WERI-Rb-1 (cell line): ENCODE data around the gene FAT1.

Experiments
- DNase-seq: peaks from one replicate; pipeline ENCODE4 v3.0.0-alpha.2; 2020
- H3K27ac ChIP-seq: fragments of 250-450 bp; sonication (Bioruptor Pico); 2 replicates; pipeline ENCODE4 v1.5.1; 2020; ENCODE audit warnings: mild to moderate bottlenecking, moderate library complexity
- H3K27me3 ChIP-seq: fragments of 250-450 bp; sonication (Bioruptor Pico); 2 replicates; pipeline ENCODE4 v1.5.1; 2021; ENCODE audit warnings: mild to moderate bottlenecking, low read depth, moderate library complexity; ENCODE audit not compliant: insufficient read depth, severe bottlenecking
- H3K36me3 ChIP-seq: fragments of 250-450 bp; sonication (Bioruptor Pico); 2 replicates; pipeline ENCODE4 v1.5.1; 2020; ENCODE audit warnings: mild to moderate bottlenecking, moderate library complexity
- H3K4me3 ChIP-seq: 2 replicates; pipeline ENCODE4 v1.5.1; 2011; ENCODE audit warnings: low read depth, mild to moderate bottlenecking, control low read depth, low read length
- H3K9me3 ChIP-seq: fragments of 250-450 bp; sonication (Bioruptor Pico); 2 replicates; pipeline ENCODE4 v1.5.1; 2021; ENCODE audit warnings: mild to moderate bottlenecking, moderate library complexity; ENCODE audit not compliant: severe bottlenecking
- TF ChIP-seq, protein P1 (sequence below): IDR thresholded peaks from 2 replicates; pipeline ENCODE4 v1.5.1; 2011; ENCODE audit warnings: low read depth, mild to moderate bottlenecking, control low read depth, inconsistent platforms, low read length

Gene FAT1

GRCh38 chr4:186643501-186644310 is 80.0 kb downstream of the FAT1 start:
- no peaks in the 10 kb centered on the region for H3K9me3 ChIP-seq
- no peak overlapping the region for H3K4me3 ChIP-seq
- no peaks in the 10 kb centered on the region for H3K36me3 ChIP-seq
- no peak overlapping the region for H3K27ac ChIP-seq
- H3K27me3 ChIP-seq = peaks cover 90% of the 10 kb centered on the region
- TF ChIP-seq, protein P1, sequence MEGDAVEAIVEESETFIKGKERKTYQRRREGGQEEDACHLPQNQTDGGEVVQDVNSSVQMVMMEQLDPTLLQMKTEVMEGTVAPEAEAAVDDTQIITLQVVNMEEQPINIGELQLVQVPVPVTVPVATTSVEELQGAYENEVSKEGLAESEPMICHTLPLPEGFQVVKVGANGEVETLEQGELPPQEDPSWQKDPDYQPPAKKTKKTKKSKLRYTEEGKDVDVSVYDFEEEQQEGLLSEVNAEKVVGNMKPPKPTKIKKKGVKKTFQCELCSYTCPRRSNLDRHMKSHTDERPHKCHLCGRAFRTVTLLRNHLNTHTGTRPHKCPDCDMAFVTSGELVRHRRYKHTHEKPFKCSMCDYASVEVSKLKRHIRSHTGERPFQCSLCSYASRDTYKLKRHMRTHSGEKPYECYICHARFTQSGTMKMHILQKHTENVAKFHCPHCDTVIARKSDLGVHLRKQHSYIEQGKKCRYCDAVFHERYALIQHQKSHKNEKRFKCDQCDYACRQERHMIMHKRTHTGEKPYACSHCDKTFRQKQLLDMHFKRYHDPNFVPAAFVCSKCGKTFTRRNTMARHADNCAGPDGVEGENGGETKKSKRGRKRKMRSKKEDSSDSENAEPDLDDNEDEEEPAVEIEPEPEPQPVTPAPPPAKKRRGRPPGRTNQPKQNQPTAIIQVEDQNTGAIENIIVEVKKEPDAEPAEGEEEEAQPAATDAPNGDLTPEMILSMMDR = no peak
- DNase-seq = no peak

- no peak overlapping the region for H3K27ac ChIP-seq
- H3K36me3 ChIP-seq = no peaks in the 10 kb centered on the region
- no peaks in the 10 kb centered on the region for H3K9me3 ChIP-seq
- H3K4me3 ChIP-seq = no peak overlapping the region
- peaks cover 90% of the 10 kb centered on the region for H3K27me3 ChIP-seq
- no peak for DNase-seq
- TF ChIP-seq, protein P1 = no peak
Observed at GRCh38 chr4:186642998-186643397, 80.7 kb downstream of the FAT1 start.

GRCh38 chr4:186642530-186642929 is 81.1 kb downstream of the FAT1 start:
- H3K4me3 ChIP-seq = no peak overlapping the region
- no peak overlapping the region for H3K27ac ChIP-seq
- peaks cover 90% of the 10 kb centered on the region for H3K27me3 ChIP-seq
- H3K9me3 ChIP-seq = no peaks in the 10 kb centered on the region
- no peaks in the 10 kb centered on the region for H3K36me3 ChIP-seq
- DNase-seq = no peak
- TF ChIP-seq, protein P1 = no peak

DNA sequence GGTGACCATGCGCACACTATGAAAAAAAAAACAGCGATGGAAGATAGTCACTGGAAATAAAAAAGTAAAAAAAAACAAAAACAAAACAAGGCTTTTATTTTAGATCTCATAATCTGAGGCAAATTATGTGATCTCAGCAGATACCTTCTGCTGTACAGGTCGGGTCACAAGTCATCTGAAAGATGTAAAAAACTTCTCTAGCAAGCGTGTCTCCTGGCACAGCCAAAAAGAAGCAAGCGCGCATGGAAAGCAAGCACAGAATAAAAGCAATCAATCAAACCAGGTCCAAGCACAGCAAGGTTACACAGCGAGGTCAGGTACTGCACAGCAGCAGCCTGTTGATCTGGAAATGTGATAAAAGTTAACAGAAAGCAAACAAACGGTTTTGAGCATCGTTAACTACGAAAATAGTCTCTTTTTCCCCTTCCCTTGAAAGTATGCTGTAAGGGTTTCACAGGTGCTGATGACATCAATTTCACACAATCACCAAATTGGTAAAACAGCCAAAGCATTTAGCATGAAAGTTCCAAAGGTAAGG is 89.0 kb downstream of the FAT1 start:
- Histone ChIP-seq H3K36me3 (no peaks in the 10 kb centered on the region), H3K9me3 (peaks cover 2% of the 10 kb centered on the region), H3K27ac (no peak overlapping the region), H3K4me3 (no peak overlapping the region), H3K27me3 (peaks cover 92% of the 10 kb centered on the region)
- TF ChIP-seq, protein P1 = no peak
- DNase-seq = no peak

DNA sequence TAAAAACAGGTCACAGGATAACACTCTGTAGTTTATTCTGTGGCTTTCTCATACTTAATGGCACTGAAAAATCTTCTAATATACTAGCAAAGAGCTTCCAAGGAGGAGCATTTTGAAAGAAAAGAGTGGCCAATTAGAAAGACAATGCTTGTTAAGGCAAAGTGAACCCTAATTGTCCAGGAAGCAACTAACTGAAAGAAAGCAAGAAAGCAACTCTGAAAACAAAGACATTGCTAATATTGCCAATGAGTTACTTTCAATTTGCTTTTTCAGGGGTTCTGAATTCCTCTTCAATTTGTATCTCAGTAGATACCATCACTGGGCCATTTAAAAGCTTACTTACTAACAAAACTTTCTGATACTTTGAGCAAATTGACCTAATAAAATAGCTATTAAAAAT is 89.8 kb downstream of the FAT1 start:
- Histone ChIP-seq H3K9me3 (peaks cover 2% of the 10 kb centered on the region), H3K4me3 (no peak overlapping the region), H3K36me3 (no peaks in the 10 kb centered on the region), H3K27ac (no peak overlapping the region), H3K27me3 (peaks cover 92% of the 10 kb centered on the region)
- no peak for DNase-seq
- TF ChIP-seq, protein P1 = no peak
